ENCODE measurements around the gene NFKB2. TPM values are rescaled to one million over a fixed set of nuclear protein-coding genes. Genes with fewer than 3 reads are reported as not detected.

The NFKB2 gene
- polyA plus RNA-seq (0.30 and 0.34 TPM in 2 replicates), polyA minus RNA-seq (0.24 and 0.46 TPM in 2 replicates)

DNA sequence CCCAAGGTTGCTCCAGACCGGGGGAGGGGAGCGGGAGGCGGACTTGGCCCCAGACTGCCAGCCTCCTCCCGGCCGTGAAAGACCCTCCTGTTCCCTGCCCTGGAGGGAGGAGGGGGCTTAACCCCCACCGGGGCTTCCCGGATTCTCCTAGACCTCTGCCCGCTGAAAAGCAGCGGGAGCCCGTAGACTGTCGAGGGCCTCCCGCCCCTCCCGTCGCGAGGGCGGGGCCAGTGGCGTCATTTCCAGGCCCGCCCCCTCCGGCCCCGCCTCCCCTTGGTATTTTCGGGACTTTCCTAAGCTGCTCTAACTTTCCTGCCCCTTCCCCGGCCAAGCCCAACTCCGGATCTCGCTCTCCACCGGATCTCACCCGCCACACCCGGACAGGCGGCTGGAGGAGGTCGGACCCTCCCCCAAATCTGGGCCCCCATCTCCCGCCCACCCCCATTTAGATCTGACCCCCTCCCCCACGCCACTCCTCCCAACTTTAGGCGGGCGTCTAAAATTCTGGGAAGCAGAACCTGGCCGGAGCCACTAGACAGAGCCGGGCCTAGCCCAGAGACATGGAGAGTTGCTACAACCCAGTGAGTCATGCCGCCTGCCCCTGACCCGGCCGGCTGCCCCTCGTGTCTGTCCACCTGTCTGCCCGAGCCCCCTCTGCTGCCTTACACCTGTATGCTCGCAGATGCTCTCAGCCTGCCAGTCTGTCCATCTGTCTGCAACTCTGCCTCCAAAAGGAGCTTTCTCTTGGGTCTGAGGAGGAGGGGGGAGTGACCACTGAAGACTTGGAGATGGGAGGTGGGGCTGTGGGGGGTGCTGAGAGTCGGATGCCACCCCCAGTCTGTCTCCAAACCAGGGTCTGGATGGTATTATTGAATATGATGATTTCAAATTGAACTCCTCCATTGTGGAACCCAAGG is at the start of gene NFKB2:
TSS of gene NFKB2 (plus strand) at position 306 of the 917 bp plus-strand sequence. CDS start at position 561, 255 bp downstream.
- peaks cover 32% of the 10 kb centered on the region for H3K27me3 ChIP-seq (ENCODE audit: insufficient read depth, low read depth, low read length)
- TF ChIP-seq SMC3 (conservative IDR thresholded peaks at IDR 0.05; ENCODE audit: poor library complexity), result no peak
- no peak for TF ChIP-seq RAD21 (conservative IDR thresholded peaks at IDR 0.05)
- TF ChIP-seq MXI1 (conservative IDR thresholded peaks at IDR 0.05; ENCODE audit: poor library complexity, severe bottlenecking), result no peak
- no peak for TF ChIP-seq POLR2AphosphoS5 (IDR thresholded peaks at IDR 0.05)
- TF ChIP-seq TAF1 (IDR thresholded peaks at IDR 0.05; ENCODE audit: low read depth), result no peak
- TF ChIP-seq EP300 (conservative IDR thresholded peaks at IDR 0.05; ENCODE audit: poor library complexity, severe bottlenecking), result no peak
- TF ChIP-seq CTCF (IDR thresholded peaks at IDR 0.05; ENCODE audit: poor library complexity, severe bottlenecking), result no peak
- no peak for TF ChIP-seq REST (IDR thresholded peaks at IDR 0.05; ENCODE audit: borderline replicate concordance)
- no peak for TF ChIP-seq EZH2 (IDR thresholded peaks at IDR 0.05; ENCODE audit: borderline replicate concordance, insufficient read depth, low read length, poor library complexity, severe bottlenecking)

DNA sequence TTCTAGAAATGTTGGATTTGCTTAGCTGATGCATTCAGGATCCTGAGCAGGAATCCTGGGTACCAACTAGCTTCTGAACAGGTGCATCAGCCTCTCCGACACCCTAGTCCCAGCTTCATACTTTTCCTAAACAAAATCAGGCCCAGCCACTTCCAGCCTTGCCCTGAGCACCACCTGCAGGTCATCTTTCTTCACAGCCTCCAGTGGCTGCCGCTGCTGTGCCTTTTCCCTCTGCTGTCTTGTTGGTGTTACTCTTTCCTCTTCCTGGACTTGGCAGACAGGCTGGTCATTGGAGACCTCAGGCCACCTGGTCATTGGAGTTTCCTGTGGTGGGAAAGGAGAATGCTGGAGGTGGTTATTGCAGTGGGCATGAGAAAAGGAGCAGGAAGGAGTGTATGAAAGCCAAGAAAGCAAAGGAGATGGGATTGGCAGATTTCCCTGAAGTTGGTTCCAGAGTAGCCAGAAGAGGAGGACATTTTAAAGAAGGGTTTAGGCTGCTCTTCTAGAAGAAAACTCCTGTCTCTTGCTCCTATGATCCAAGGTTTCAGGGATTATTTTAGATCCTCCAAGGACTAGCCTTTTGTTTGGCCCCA is 48.2 kb upstream of the NFKB2 start:
- Histone ChIP-seq H3K27ac (ENCODE audit: low read length) (no peak overlapping the region), H4K20me1 (ENCODE audit: insufficient read depth) (no peaks in the 10 kb centered on the region), H2AFZ (ENCODE audit: low read depth, low read length) (no peak overlapping the region), H3F3A (ENCODE audit: insufficient read depth, low read length, poor library complexity, severe bottlenecking) (no peaks in the 10 kb centered on the region), H3K4me3 (ENCODE audit: low read length) (no peak overlapping the region), H3K9me2 (ENCODE audit: insufficient read depth, low read length) (no peaks in the 10 kb centered on the region), H3K36me3 (ENCODE audit: insufficient read depth, low read length) (no peaks in the 10 kb centered on the region), H3K9me3 (ENCODE audit: low read length) (no peaks in the 10 kb centered on the region), H3K79me2 (replicated peaks; ENCODE audit: insufficient read depth, low read length) (no peaks in the 10 kb centered on the region), H3K4me2 (ENCODE audit: low read length) (no peak overlapping the region), H3K27me3 (ENCODE audit: insufficient read depth, low read depth, low read length) (no peaks in the 10 kb centered on the region), H3K9ac (ENCODE audit: low read length) (no peak overlapping the region)
- TF ChIP-seq CTCF (IDR thresholded peaks at IDR 0.05; ENCODE audit: poor library complexity, severe bottlenecking) (no peak), TAF1 (IDR thresholded peaks at IDR 0.05; ENCODE audit: low read depth) (no peak), EP300 (conservative IDR thresholded peaks at IDR 0.05; ENCODE audit: poor library complexity, severe bottlenecking) (no peak), RAD21 (conservative IDR thresholded peaks at IDR 0.05) (peak; percentile 38), SMC3 (conservative IDR thresholded peaks at IDR 0.05; ENCODE audit: poor library complexity) (peak; percentile 42), EZH2 (IDR thresholded peaks at IDR 0.05; ENCODE audit: borderline replicate concordance, insufficient read depth, low read length, poor library complexity, severe bottlenecking) (no peak)

More for the DNA sequence above, at the start of gene NFKB2:
- peak within 1 kb of the TSS; percentile 70 for H3K4me2 ChIP-seq (ENCODE audit: low read length)
- H3K9ac ChIP-seq (ENCODE audit: low read length), result peak within 1 kb of the TSS; percentile 39
- H3K4me3 ChIP-seq (ENCODE audit: low read length), result peak within 1 kb of the TSS; percentile 73
- no peaks in the 10 kb centered on the region for H3K36me3 ChIP-seq (ENCODE audit: insufficient read depth, low read length)
- H4K20me1 ChIP-seq (ENCODE audit: insufficient read depth), result no peaks in the 10 kb centered on the region
- H3K9me2 ChIP-seq (ENCODE audit: insufficient read depth, low read length), result no peaks in the 10 kb centered on the region
- no peak within 1 kb of the TSS for H3K27ac ChIP-seq (ENCODE audit: low read length)
- H3K9me3 ChIP-seq (ENCODE audit: low read length), result no peaks in the 10 kb centered on the region
- H3K79me2 ChIP-seq (replicated peaks; ENCODE audit: insufficient read depth, low read length), result no peaks in the 10 kb centered on the region
- no peaks in the 10 kb centered on the region for H3F3A ChIP-seq (ENCODE audit: insufficient read depth, low read length, poor library complexity, severe bottlenecking)
- no peak within 1 kb of the TSS for H2AFZ ChIP-seq (ENCODE audit: low read depth, low read length)
